ENCODE measurements around the gene TMEM147.

The TMEM147 gene

DNA sequence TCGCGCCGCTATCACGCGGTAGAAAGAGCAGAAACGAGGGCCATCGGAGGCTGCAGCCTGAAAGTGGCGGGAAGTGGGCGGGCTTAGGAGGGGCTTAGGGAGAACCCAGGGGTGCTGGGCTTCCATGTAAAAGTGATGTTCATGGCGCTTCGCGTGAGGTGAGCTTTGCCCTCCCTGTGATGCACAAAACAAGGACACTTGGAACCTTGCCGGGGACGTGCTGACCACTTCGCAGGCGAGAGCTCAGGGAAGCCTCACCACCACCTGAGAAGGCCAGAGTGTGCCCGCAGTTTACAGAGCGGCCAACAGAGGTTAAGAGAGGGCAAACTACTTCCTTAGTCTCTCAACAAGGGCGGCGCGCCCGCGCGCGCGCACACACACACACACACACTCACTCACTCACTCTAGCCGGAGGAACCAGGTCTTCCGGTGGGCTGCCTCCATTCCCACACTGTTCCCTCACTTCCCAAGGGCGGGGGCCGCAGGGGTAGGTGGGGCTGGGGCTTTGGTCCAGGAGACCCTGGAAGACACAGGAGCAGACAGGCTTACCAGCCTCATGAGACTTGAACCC is 11.5 kb upstream of the TMEM147 start:
- no peaks in the 10 kb centered on the region for H3K36me3 ChIP-seq (ENCODE audit: control insufficient read depth, insufficient read depth, low read length)
- H3K4me3 ChIP-seq (ENCODE audit: low read depth, low read length), result peak overlapping the region; percentile 12; the same call in 1 of the 2 replicates
- peaks cover 9% of the 10 kb centered on the region for H3K27me3 ChIP-seq (ENCODE audit: control insufficient read depth, insufficient read depth, low read length)
- no peaks in the 10 kb centered on the region for H3K9me3 ChIP-seq (ENCODE audit: control insufficient read depth, insufficient read depth, low read depth, low read length)
- H3K4me1 ChIP-seq (ENCODE audit: control insufficient read depth, insufficient read depth, low read length), result peaks cover 22% of the 10 kb centered on the region
- no peak overlapping the region for H3K27ac ChIP-seq (ENCODE audit: low read depth, low read length)
- no peak overlapping the region for H3K9ac ChIP-seq (ENCODE audit: low read length)

DNA sequence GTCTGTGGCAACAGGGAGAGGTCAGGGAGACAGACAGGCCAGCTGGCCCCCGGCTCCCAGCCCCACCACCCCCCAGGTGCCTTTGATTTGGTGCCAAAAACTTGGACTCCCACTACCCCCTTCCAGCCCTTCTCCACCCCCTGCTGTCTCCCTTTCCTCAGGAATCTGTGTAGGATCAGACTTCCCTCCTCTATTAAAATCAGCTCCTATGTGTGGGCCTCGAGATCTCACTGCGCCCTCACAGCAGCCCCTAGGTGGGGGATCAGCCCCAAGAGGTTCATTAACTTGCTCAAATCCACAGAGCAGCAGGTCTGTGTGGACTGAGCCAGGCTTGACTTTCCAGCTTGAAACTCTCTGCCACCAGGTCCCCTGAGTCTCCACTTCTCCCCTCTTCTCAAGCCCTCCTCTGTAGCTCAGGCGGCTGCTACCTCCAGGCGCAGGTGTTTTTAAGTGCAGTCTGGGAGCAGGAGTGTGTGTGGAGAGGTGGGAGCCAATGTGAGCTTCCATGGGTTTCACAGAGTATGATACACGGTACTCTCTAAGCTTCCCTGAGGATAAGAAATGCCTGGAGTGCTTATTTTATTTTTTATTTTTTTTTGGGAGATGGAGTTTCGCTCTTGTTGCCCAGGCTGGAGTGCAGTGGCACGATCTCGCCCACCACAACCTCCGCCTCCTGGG is 10.5 kb upstream of the TMEM147 start:
- Histone ChIP-seq H3K9me3 (ENCODE audit: control insufficient read depth, insufficient read depth, low read depth, low read length) (no peaks in the 10 kb centered on the region), H3K27ac (ENCODE audit: low read depth, low read length) (no peak overlapping the region), H3K4me3 (ENCODE audit: low read depth, low read length) (no peak overlapping the region), H3K9ac (ENCODE audit: low read length) (no peak overlapping the region), H3K4me1 (ENCODE audit: control insufficient read depth, insufficient read depth, low read length) (peaks cover 22% of the 10 kb centered on the region), H3K27me3 (ENCODE audit: control insufficient read depth, insufficient read depth, low read length) (peaks cover 9% of the 10 kb centered on the region), H3K36me3 (ENCODE audit: control insufficient read depth, insufficient read depth, low read length) (peaks cover 2% of the 10 kb centered on the region; the same call in 1 of the 2 replicates)

DNA sequence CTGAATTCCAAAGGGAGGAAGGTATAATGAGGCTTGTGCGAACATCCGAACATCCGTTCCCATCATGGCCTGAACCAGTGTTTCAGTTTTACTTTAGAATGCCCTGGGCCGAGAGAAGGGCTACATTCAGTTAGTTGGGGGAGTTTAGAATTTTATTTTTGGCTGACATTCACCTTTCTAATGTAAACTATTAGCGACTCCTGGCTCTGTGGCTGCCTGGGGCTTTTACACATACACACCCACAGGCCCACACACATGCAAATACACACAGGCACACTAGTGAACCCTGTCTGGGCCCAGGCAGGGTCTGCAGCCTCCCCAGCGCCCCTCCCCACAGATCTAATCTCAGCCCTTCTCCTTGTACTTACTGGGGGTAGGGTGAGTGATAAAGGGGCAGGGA is 6.1 kb upstream of the TMEM147 start:
- Histone ChIP-seq H3K4me1 (ENCODE audit: control insufficient read depth, insufficient read depth, low read length) (peaks cover 17% of the 10 kb centered on the region), H3K27ac (ENCODE audit: low read depth, low read length) (no peak overlapping the region), H3K9me3 (ENCODE audit: control insufficient read depth, insufficient read depth, low read depth, low read length) (no peaks in the 10 kb centered on the region), H3K27me3 (ENCODE audit: control insufficient read depth, insufficient read depth, low read length) (no peaks in the 10 kb centered on the region), H3K4me3 (ENCODE audit: low read depth, low read length) (no peak overlapping the region), H3K9ac (ENCODE audit: low read length) (no peak overlapping the region), H3K36me3 (ENCODE audit: control insufficient read depth, insufficient read depth, low read length) (peaks cover 24% of the 10 kb centered on the region)

DNA sequence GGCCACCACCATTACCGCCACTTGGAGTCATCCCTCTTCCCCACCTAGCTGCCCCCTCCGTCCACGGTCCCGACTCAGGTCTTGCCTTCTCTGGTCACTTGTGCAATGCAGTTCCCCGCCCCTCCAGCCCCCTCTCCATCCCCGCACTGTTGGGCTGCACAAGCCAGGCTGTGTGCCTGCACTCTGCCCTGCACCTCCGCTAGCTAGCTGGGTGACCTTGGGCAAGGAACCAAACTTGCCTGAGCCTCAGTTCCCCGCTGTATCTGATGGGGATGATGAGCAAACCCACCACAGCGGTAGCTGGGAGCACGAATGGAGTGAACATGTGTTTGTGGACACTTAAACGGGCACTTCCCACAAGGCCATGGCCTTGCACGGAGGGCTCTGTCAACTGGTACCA is 5.6 kb upstream of the TMEM147 start:
- H3K4me1 ChIP-seq (ENCODE audit: control insufficient read depth, insufficient read depth, low read length), result peaks cover 18% of the 10 kb centered on the region
- H3K9me3 ChIP-seq (ENCODE audit: control insufficient read depth, insufficient read depth, low read depth, low read length), result no peaks in the 10 kb centered on the region
- H3K27me3 ChIP-seq (ENCODE audit: control insufficient read depth, insufficient read depth, low read length), result no peaks in the 10 kb centered on the region
- H3K36me3 ChIP-seq (ENCODE audit: control insufficient read depth, insufficient read depth, low read length), result peaks cover 24% of the 10 kb centered on the region
- no peak overlapping the region for H3K4me3 ChIP-seq (ENCODE audit: low read depth, low read length)
- H3K27ac ChIP-seq (ENCODE audit: low read depth, low read length), result no peak overlapping the region
- no peak overlapping the region for H3K9ac ChIP-seq (ENCODE audit: low read length)

DNA sequence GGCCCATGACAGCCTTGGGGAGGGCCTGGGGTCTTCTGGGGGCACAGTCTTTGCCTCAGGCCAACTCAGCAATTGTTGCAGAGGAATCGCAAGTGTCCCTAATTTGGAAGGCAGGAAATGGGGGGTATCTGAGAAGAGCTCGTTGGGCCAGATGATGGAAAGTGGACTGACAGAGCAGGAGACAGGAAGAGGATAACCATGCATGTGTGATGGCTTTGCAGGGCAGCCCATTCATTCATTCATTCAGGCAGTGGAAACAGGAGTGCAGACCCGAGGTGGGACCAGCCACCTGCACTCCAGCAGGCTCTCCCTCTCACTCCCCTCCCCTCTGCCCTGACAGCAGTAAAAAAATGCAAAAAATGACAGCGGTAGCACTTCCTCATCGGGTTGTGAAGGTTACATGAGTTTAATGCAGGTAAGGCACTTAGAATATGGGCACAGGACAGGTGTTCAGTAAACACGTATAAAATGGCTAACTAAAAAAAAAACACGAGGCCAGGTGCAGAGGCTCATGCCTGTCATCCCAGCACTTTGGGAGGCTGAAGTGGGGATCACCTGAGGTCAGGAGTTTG is 5.0 kb upstream of the TMEM147 start:
- H3K9me3 ChIP-seq (ENCODE audit: control insufficient read depth, insufficient read depth, low read depth, low read length), result no peaks in the 10 kb centered on the region
- no peaks in the 10 kb centered on the region for H3K27me3 ChIP-seq (ENCODE audit: control insufficient read depth, insufficient read depth, low read length)
- no peak overlapping the region for H3K27ac ChIP-seq (ENCODE audit: low read depth, low read length)
- peaks cover 15% of the 10 kb centered on the region for H3K4me1 ChIP-seq (ENCODE audit: control insufficient read depth, insufficient read depth, low read length)
- no peak overlapping the region for H3K4me3 ChIP-seq (ENCODE audit: low read depth, low read length)
- H3K9ac ChIP-seq (ENCODE audit: low read length), result no peak overlapping the region
- peaks cover 24% of the 10 kb centered on the region for H3K36me3 ChIP-seq (ENCODE audit: control insufficient read depth, insufficient read depth, low read length)

DNA sequence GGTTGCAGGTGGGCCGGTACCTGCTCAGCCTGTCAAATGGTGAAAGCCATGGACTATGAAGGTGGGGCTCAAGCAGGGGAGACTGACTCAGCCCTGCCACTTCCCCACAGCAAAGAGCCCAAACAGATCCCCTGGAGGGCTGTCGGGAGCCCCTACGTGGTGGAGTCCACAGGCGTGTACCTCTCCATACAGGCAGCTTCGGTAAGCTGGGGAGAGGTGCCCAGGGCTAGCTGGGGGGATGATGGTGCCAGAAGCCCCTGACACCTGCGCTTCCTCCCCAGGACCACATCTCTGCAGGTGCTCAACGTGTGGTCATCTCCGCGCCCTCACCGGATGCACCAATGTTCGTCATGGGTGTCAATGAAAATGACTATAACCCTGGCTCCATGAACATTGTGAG is 3.2 kb upstream of the TMEM147 start:
- peaks cover 14% of the 10 kb centered on the region for H3K4me1 ChIP-seq (ENCODE audit: control insufficient read depth, insufficient read depth, low read length)
- no peak overlapping the region for H3K27ac ChIP-seq (ENCODE audit: low read depth, low read length)
- no peaks in the 10 kb centered on the region for H3K27me3 ChIP-seq (ENCODE audit: control insufficient read depth, insufficient read depth, low read length)
- no peak overlapping the region for H3K4me3 ChIP-seq (ENCODE audit: low read depth, low read length)
- H3K9me3 ChIP-seq (ENCODE audit: control insufficient read depth, insufficient read depth, low read depth, low read length), result no peaks in the 10 kb centered on the region
- H3K36me3 ChIP-seq (ENCODE audit: control insufficient read depth, insufficient read depth, low read length), result peaks cover 30% of the 10 kb centered on the region
- no peak overlapping the region for H3K9ac ChIP-seq (ENCODE audit: low read length)

DNA sequence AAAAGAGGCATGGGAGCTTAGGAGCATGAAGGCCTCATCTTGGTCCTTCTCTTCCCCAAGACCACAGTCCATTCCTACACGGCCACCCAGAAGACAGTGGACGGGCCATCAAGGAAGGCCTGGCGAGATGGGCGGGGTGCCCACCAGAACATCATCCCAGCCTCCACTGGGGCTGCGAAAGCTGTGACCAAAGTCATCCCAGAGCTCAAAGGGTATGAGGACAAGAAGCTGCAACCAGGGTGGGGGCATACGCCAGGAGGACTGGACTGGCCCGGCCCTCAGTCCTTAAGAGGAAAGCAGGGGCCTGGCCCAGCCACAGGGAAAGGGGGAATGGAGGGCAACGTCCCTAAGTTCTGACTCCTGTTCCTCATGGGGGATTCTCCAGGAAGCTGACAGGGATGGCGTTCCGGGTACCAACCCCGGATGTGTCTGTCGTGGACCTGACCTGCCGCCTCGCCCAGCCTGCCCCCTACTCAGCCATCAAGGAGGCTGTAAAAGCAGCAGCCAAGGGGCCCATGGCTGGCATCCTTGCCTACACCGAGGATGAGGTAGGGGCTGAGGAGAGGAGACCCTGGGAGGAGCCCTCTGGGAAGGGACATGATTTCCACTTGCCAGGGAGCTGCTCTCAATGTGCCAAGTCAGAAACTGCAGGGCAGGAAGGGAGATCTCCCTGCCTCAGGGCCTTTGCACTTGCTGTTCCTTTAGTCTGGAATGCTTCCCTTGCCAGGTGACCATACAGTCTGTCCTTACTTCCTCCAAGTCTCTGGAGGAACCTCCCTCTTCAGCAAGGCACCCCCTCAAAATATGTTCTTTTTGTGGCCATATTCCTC is 1.9 kb upstream of the TMEM147 start:
- Histone ChIP-seq H3K9ac (ENCODE audit: low read length) (no peak overlapping the region), H3K4me3 (ENCODE audit: low read depth, low read length) (0 out of 2 replicates have a peak overlapping the region, but pooled peaks have one; percentile 89), H3K36me3 (ENCODE audit: control insufficient read depth, insufficient read depth, low read length) (peaks cover 33% of the 10 kb centered on the region), H3K4me1 (ENCODE audit: control insufficient read depth, insufficient read depth, low read length) (peaks cover 12% of the 10 kb centered on the region), H3K9me3 (ENCODE audit: control insufficient read depth, insufficient read depth, low read depth, low read length) (no peaks in the 10 kb centered on the region), H3K27me3 (ENCODE audit: control insufficient read depth, insufficient read depth, low read length) (no peaks in the 10 kb centered on the region), H3K27ac (ENCODE audit: low read depth, low read length) (no peak overlapping the region)

DNA sequence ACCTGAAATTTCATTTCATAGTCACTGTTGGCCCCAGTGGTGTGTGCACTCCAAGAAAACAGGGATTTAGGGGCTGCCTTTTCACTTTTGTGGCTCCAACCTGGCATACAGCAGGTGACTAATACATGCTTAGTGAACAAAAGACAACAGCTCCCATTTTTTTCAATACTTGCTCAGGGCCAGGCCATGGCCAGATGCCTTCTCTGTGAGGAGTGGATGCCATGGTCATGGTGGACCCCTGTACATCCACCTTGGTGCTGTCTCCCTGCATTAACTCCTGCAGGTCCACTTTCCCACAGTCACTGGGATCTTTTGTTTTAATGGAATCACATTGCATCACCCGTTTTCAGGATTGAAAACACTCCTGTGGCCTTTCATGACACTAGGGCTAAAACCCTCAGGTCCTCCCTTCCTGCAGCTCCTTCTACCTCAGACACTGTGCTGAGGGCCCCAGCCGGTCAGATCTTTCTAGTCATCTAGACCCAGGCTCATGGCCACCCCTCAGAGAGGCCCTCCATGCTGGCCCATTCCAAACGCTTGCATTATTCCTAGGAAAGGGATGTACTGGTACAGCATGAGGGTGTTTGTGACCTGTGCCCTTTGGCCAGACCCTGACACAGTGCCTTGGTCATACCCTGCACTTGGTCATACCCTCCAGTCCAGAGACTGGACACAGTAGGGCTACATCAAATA is 1.2 kb upstream of the TMEM147 start:
- Histone ChIP-seq H3K9ac (ENCODE audit: low read length) (peak overlapping the region; percentile 97), H3K27me3 (ENCODE audit: control insufficient read depth, insufficient read depth, low read length) (no peaks in the 10 kb centered on the region), H3K4me1 (ENCODE audit: control insufficient read depth, insufficient read depth, low read length) (peaks cover 12% of the 10 kb centered on the region), H3K9me3 (ENCODE audit: control insufficient read depth, insufficient read depth, low read depth, low read length) (no peaks in the 10 kb centered on the region), H3K4me3 (ENCODE audit: low read depth, low read length) (peak overlapping the region; percentile 89), H3K27ac (ENCODE audit: low read depth, low read length) (no peak overlapping the region), H3K36me3 (ENCODE audit: control insufficient read depth, insufficient read depth, low read length) (peaks cover 33% of the 10 kb centered on the region)

DNA sequence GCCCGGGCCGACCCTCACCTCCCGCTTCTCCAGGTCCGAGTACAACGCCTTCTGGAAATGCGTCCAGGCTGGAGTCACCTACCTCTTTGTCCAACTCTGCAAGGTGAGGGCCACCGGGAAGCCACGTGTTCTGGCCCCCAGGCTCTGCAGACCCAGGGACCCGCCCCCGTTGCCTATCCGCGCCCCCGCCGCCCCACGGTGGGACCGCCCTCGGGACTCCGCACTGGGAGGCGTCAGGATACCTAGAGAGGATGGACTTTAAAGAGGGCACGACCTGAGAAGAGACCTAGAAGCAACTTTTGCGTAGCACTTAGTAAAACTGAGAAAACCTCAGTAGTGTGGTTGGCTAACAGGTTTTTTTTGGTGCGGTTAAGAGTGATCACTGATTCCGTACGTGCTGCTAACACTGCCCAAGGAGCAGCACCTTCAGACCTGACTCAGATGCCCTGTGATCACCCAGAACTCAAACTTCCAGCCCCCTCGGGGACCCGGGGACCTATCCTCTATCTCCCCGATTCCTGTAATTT is 492 bp downstream of the TMEM147 start:
- H3K36me3 ChIP-seq (ENCODE audit: control insufficient read depth, insufficient read depth, low read length), result peaks cover 30% of the 10 kb centered on the region
- no peaks in the 10 kb centered on the region for H3K9me3 ChIP-seq (ENCODE audit: control insufficient read depth, insufficient read depth, low read depth, low read length)
- peak overlapping the region; percentile 93 for H3K27ac ChIP-seq (ENCODE audit: low read depth, low read length)
- H3K4me1 ChIP-seq (ENCODE audit: control insufficient read depth, insufficient read depth, low read length), result peaks cover 12% of the 10 kb centered on the region
- peak overlapping the region; percentile 89 for H3K4me3 ChIP-seq (ENCODE audit: low read depth, low read length)
- H3K9ac ChIP-seq (ENCODE audit: low read length), result peak overlapping the region; percentile 94
- no peaks in the 10 kb centered on the region for H3K27me3 ChIP-seq (ENCODE audit: control insufficient read depth, insufficient read depth, low read length)

DNA sequence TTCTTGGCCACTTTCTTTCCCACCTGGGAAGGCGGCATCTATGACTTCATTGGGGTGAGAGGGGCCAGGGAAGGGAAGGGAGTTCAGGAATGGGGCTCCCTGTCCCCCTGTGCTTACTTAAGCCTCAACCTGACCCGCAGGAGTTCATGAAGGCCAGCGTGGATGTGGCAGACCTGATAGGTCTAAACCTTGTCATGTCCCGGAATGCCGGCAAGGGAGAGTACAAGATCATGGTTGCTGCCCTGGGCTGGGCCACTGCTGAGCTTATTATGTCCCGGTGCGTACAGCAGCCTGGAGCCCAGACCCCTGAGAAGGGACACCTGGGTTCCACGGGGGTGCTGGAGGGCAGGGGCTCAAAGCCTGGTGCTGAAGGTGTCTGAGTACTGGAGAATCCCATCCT is 1.1 kb downstream of the TMEM147 start:
- H3K4me1 ChIP-seq (ENCODE audit: control insufficient read depth, insufficient read depth, low read length), result peaks cover 12% of the 10 kb centered on the region
- no peaks in the 10 kb centered on the region for H3K9me3 ChIP-seq (ENCODE audit: control insufficient read depth, insufficient read depth, low read depth, low read length)
- H3K4me3 ChIP-seq (ENCODE audit: low read depth, low read length), result peak overlapping the region; percentile 89
- H3K9ac ChIP-seq (ENCODE audit: low read length), result peak overlapping the region; percentile 94
- peaks cover 30% of the 10 kb centered on the region for H3K36me3 ChIP-seq (ENCODE audit: control insufficient read depth, insufficient read depth, low read length)
- no peak overlapping the region for H3K27ac ChIP-seq (ENCODE audit: low read depth, low read length)
- H3K27me3 ChIP-seq (ENCODE audit: control insufficient read depth, insufficient read depth, low read length), result no peaks in the 10 kb centered on the region
